Adrenal gland (tissue), 12 donors: ENCODE measurements around the gene TTYH2. TPM values are rescaled to one million over a fixed set of nuclear protein-coding genes. Genes with fewer than 3 reads are reported as not detected.
A peak's percentile ranks its signal among the peaks of the same experiment; 100 is the strongest.

ENCODE experiments used
- DNase-seq, 7 donors: peaks; one replicate each; pipeline ENCODE4 v3.0.0-alpha.2; 2019 to 2020
- H3K27ac ChIP-seq, 5 donors: fragments of 200-600 bp; sonication (generic) in 4 of 5; 1 replicate in 3 of 5; 2 replicates in 2 of 5; pipeline versions ENCODE4 v1.5.1 to v1.8.0; 2016 to 2020; ENCODE audit warnings: mild to moderate bottlenecking in 1 of 5
- H3K27me3 ChIP-seq: fragments of 200-600 bp; 2 replicates; pipeline ENCODE4 v1.8.0; 2021
- H3K36me3 ChIP-seq, 2 donors: fragments of 200-600 bp; replicated peaks in 1 of 2; 1 replicate in 1 of 2; 2 replicates in 1 of 2; pipeline versions ENCODE4 v1.5.1 to v1.8.0; 2018 to 2022
- H3K4me1 ChIP-seq, 2 donors: fragments of 200-600 bp; replicated peaks in 1 of 2; 1 replicate in 1 of 2; 2 replicates in 1 of 2; pipeline versions ENCODE4 v1.5.1 to v1.8.0; 2018 to 2021
- H3K4me3 ChIP-seq, 4 donors: fragments of 200-600 bp; sonication (generic) in 3 of 4; one replicate each; pipeline ENCODE4 v1.5.1; 2016 to 2018
- H3K9me3 ChIP-seq, 3 donors: fragments of 200-600 bp; sonication (generic) in 1 of 3; replicated peaks in 1 of 3; 1 replicate in 2 of 3; 2 replicates in 1 of 3; pipeline versions ENCODE4 v1.5.1 to v1.8.0; 2016 to 2021
- POLR2A ChIP-seq, 2 donors: fragments of 450-650 bp; IDR thresholded peaks; one replicate each; pipeline ENCODE4 v1.6.1; 2017; ENCODE audit warnings: antibody characterized with exemption in 2 of 2, mild to moderate bottlenecking in 2 of 2, moderate library complexity in 1 of 2
- WGBS, 4 donors: extraction: QIAGEN DNeasy Blood & Tissue Kit in 2 of 4; methylation state at CpG; one replicate each; pipeline versions ENCODE4 v1.1.5 to v1.1.7; 2013 to 2017; 5-methylcytosine and 5-hydroxymethylcytosine counted together
- intact Hi-C, 2 donors: fragments of 100-400 bp; cut with DNase I; formaldehyde crosslinking; loops; one replicate each; pipeline versions ENCODE4 v1.14.1 to v1.15.0; 2022 to 2023
- polyA plus RNA-seq, 3 donors: library from polyadenylated mRNA; stranded (reverse); fragments of 200-250 nt in 2 of 3; fragments of 350-450 nt in 1 of 3; fragmentation: Illumina TruSeq in 1 of 3; extraction: RNeasy Lipid Tissue Mini Kit (QIAGEN cat#74804) in 1 of 3; gene quantifications; one replicate each; pipeline ENCODE4 v1.2.3, GENCODE V29; 2013 to 2014
- total RNA-seq, 9 donors: library from RNA; depleted of rRNA in 4 of 9; stranded (reverse); fragments of >200 nt in 4 of 9; fragments of 120-200 nt in 1 of 9; fragmentation: NEBNext Ultra II Directional in 1 of 9; extraction: Animal tissue kit (Norgen Biotek cat#: 25700) in 1 of 9; gene quantifications; one replicate each; pipeline versions ENCODE4 v1.1.0 to v1.2.4, GENCODE V29; 2013 to 2023
- TF ChIP-seq, protein P1 (sequence below), 6 experiments: fragments of 450-650 bp in 4 of 6; fragments of 200-600 bp in 2 of 6; sonication (generic) in 1 of 6; IDR thresholded peaks; 1 replicate in 5 of 6; 2 replicates in 1 of 6; pipeline versions ENCODE4 v1.5.1 to v1.8.0; 2016 to 2021; ENCODE audit warnings: antibody characterized with exemption in 6 of 6, mild to moderate bottlenecking in 2 of 6, moderate library complexity in 1 of 6
- donor health status: healthy with polysubstance abuse.
- donor health status: Bipolar disorder and iron deficiency.
- donor health status: DM: yes; HTN: yes; CAD: no.
- donor health status: DM: no; HTN: no; CAD: no.
- donor health status: DM: no; HTN: no; CAD: no.
- donor health status: DM: yes; HTN: yes; CAD: no.

Gene TTYH2
- total and polyA plus RNA-seq, 12 donors, result 2.9 to 40.5 (median 7.8) TPM

- Histone ChIP-seq H3K4me3 (no peak overlapping the region), H3K36me3 (no peaks in the 10 kb centered on the region), H3K27ac (peak overlapping the region in 2 of 5 donors; percentile 53 to 66), H3K4me1 (peaks cover 0 to 4% of the 10 kb centered on the region in 2 donors), H3K27me3 (no peaks in the 10 kb centered on the region), H3K9me3 (no peaks in the 10 kb centered on the region)
- 72 to 86% (median 83%) methylated on average over 1 of the region's 1 CpG for WGBS, 4 donors
- TF ChIP-seq, protein P1, sequence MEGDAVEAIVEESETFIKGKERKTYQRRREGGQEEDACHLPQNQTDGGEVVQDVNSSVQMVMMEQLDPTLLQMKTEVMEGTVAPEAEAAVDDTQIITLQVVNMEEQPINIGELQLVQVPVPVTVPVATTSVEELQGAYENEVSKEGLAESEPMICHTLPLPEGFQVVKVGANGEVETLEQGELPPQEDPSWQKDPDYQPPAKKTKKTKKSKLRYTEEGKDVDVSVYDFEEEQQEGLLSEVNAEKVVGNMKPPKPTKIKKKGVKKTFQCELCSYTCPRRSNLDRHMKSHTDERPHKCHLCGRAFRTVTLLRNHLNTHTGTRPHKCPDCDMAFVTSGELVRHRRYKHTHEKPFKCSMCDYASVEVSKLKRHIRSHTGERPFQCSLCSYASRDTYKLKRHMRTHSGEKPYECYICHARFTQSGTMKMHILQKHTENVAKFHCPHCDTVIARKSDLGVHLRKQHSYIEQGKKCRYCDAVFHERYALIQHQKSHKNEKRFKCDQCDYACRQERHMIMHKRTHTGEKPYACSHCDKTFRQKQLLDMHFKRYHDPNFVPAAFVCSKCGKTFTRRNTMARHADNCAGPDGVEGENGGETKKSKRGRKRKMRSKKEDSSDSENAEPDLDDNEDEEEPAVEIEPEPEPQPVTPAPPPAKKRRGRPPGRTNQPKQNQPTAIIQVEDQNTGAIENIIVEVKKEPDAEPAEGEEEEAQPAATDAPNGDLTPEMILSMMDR (IDR thresholded peaks at IDR 0.05), result no peak
- no peak for TF ChIP-seq POLR2A (IDR thresholded peaks at IDR 0.05)
- intact Hi-C loops, result no loop called here
- no peak for DNase-seq
Observed at GRCh38 chr17:74234486-74234885, 21.1 kb downstream of the TTYH2 start.

- Histone ChIP-seq H3K4me3 (no peak overlapping the region), H3K27ac (peak overlapping the region in 2 of 5 donors; percentile 53 to 66), H3K27me3 (no peaks in the 10 kb centered on the region), H3K9me3 (no peaks in the 10 kb centered on the region), H3K36me3 (no peaks in the 10 kb centered on the region), H3K4me1 (peaks cover 0 to 4% of the 10 kb centered on the region in 2 donors)
- TF ChIP-seq, protein P1 (IDR thresholded peaks at IDR 0.05), result no peak
- TF ChIP-seq POLR2A (IDR thresholded peaks at IDR 0.05), result no peak
- WGBS, 4 donors, result 58 to 69% (median 61%) methylated on average over 15 to 19 of the region's 19 CpGs
- intact Hi-C loops, result no loop called here
- no peak for DNase-seq
Observed at GRCh38 chr17:74235040-74235581, 21.7 kb downstream of the TTYH2 start.

GRCh38 chr17:74235911-74236371 is 22.6 kb downstream of the TTYH2 start:
- intact Hi-C loops, result no loop called here
- Histone ChIP-seq H3K27me3 (no peaks in the 10 kb centered on the region), H3K4me3 (no peak overlapping the region), H3K4me1 (peaks cover 0 to 4% of the 10 kb centered on the region in 2 donors), H3K36me3 (no peaks in the 10 kb centered on the region), H3K9me3 (no peaks in the 10 kb centered on the region), H3K27ac (no peak overlapping the region)
- DNase-seq, result no peak
- TF ChIP-seq, protein P1 (IDR thresholded peaks at IDR 0.05), result no peak
- WGBS, 4 donors, result 67 to 74% (median 70%) methylated on average over 6 to 8 of the region's 8 CpGs

GRCh38 chr17:74237321-74237720 is 23.9 kb downstream of the TTYH2 start:
- 90 to 96% (median 93%) methylated on average over 12 of the region's 12 CpGs for WGBS, 4 donors
- Histone ChIP-seq H3K9me3 (no peaks in the 10 kb centered on the region), H3K27me3 (no peaks in the 10 kb centered on the region), H3K4me3 (no peak overlapping the region), H3K27ac (no peak overlapping the region), H3K36me3 (no peaks in the 10 kb centered on the region), H3K4me1 (peaks cover 0 to 9% of the 10 kb centered on the region in 2 donors)
- no peak for DNase-seq
- intact Hi-C loops, result no loop called here
- TF ChIP-seq, protein P1 (IDR thresholded peaks at IDR 0.05), result no peak
- no peak for TF ChIP-seq POLR2A (IDR thresholded peaks at IDR 0.05)
